HEK293 (cell line): ENCODE measurements around the gene CAMK2G.

ENCODE experiments used
- CTCF ChIA-PET: fragments of 350-600 bp; formaldehyde crosslinking; extraction: SDS; loops from one replicate; lab custom pipeline; 2021; ENCODE audit warnings: antibody characterized with exemption; lab: Yijun Ruan, JAX
- POLR2A ChIA-PET: fragments of 300-600 bp; formaldehyde crosslinking; extraction: SDS; loops from one replicate; lab custom pipeline; 2020; ENCODE audit warnings: antibody characterized with exemption, inconsistent platforms; lab: Yijun Ruan, JAX
- H3K27ac ChIP-seq: fragments of 200-500 bp; sonication (Bioruptor generic); 2 replicates; pipeline ENCODE4 v1.5.1; 2014; ENCODE audit warnings: low read depth, low read length, control low read depth, inconsistent platforms; ENCODE audit errors: extremely low read depth
- H3K36me3 ChIP-seq, 2 experiments: fragments of 200-500 bp in 1 of 2; sonication (Bioruptor generic) in 1 of 2; 1 replicate in 1 of 2; 2 replicates in 1 of 2; pipeline ENCODE4 v1.5.1; 2014 to 2017; ENCODE audit warnings: inconsistent platforms in 2 of 2, low read length in 2 of 2; ENCODE audit not compliant: control insufficient read depth in 2 of 2, insufficient read depth in 1 of 2
- H3K4me1 ChIP-seq: fragments of 200-500 bp; sonication (Bioruptor generic); 2 replicates; pipeline ENCODE4 v1.5.1; 2014; ENCODE audit warnings: mild to moderate bottlenecking, low read length, inconsistent platforms; ENCODE audit not compliant: control insufficient read depth, insufficient read depth
- H3K4me3 ChIP-seq: 2 replicates; pipeline ENCODE4 v1.5.1; 2011; ENCODE audit warnings: low read depth, mild to moderate bottlenecking, control low read depth, low read length, moderate library complexity
- H3K9me3 ChIP-seq: fragments of 200-500 bp; sonication (Bioruptor generic); 2 replicates; pipeline ENCODE4 v1.5.1; 2014; ENCODE audit warnings: low read depth, low read length, inconsistent platforms; ENCODE audit not compliant: control insufficient read depth, insufficient read depth
- BCL6B ChIP-seq: fragments of 450-650 bp; formaldehyde crosslinking; IDR thresholded peaks from 2 replicates; pipeline ENCODE4 v1.5.1; 2017; ENCODE audit warnings: missing biosample characterization, missing genetic modification characterization
- GLIS1 ChIP-seq: fragments of 450-650 bp; formaldehyde crosslinking; IDR thresholded peaks from 2 replicates; pipeline ENCODE4 v1.5.1; 2016; ENCODE audit warnings: missing biosample characterization, missing genetic modification characterization
- GLIS2 ChIP-seq: fragments of 450-650 bp; formaldehyde crosslinking; IDR thresholded peaks from 2 replicates; pipeline ENCODE4 v1.5.1; 2016; ENCODE audit warnings: missing biosample characterization, missing genetic modification characterization
- KLF9 ChIP-seq: fragments of 450-650 bp; formaldehyde crosslinking; IDR thresholded peaks from 2 replicates; pipeline ENCODE4 v1.5.1; 2016; ENCODE audit warnings: missing biosample characterization, missing genetic modification characterization, low read depth
- PATZ1 ChIP-seq: fragments of 450-650 bp; formaldehyde crosslinking; IDR thresholded peaks from 2 replicates; pipeline ENCODE4 v1.5.1; 2016; ENCODE audit warnings: missing biosample characterization, missing genetic modification characterization
- SP2 ChIP-seq: fragments of 450-650 bp; formaldehyde crosslinking; IDR thresholded peaks from 2 replicates; pipeline ENCODE4 v1.5.1; 2016; ENCODE audit warnings: missing biosample characterization, missing genetic modification characterization
- ZBTB20 ChIP-seq: fragments of 450-650 bp; formaldehyde crosslinking; IDR thresholded peaks from 2 replicates; pipeline ENCODE4 v1.5.1; 2016; ENCODE audit warnings: missing biosample characterization, missing genetic modification characterization
- ZBTB7A ChIP-seq: fragments of 450-650 bp; formaldehyde crosslinking; IDR thresholded peaks from 2 replicates; pipeline ENCODE4 v1.5.1; 2016; ENCODE audit warnings: low read depth, missing biosample characterization, missing genetic modification characterization
- ZFP3 ChIP-seq: fragments of 450-650 bp; formaldehyde crosslinking; IDR thresholded peaks from 2 replicates; pipeline ENCODE4 v1.5.1; 2016; ENCODE audit warnings: low read depth, missing biosample characterization, missing genetic modification characterization
- ZFP37 ChIP-seq: fragments of 450-650 bp; formaldehyde crosslinking; IDR thresholded peaks from 2 replicates; pipeline ENCODE4 v1.5.1; 2016; ENCODE audit warnings: missing biosample characterization, missing genetic modification characterization
- ZNF146 ChIP-seq: fragments of 450-650 bp; formaldehyde crosslinking; IDR thresholded peaks from 2 replicates; pipeline ENCODE4 v1.5.1; 2016; ENCODE audit warnings: missing biosample characterization, missing genetic modification characterization
- ZNF157 ChIP-seq: fragments of 450-650 bp; formaldehyde crosslinking; IDR thresholded peaks from 2 replicates; pipeline ENCODE4 v1.5.1; 2016; ENCODE audit warnings: missing biosample characterization, missing genetic modification characterization
- ZNF169 ChIP-seq: fragments of 450-650 bp; formaldehyde crosslinking; IDR thresholded peaks from 2 replicates; pipeline ENCODE4 v1.5.1; 2016; ENCODE audit warnings: missing biosample characterization, missing genetic modification characterization
- ZNF202 ChIP-seq: fragments of 450-650 bp; formaldehyde crosslinking; IDR thresholded peaks from 2 replicates; pipeline ENCODE4 v1.5.1; 2016; ENCODE audit warnings: missing biosample characterization, missing genetic modification characterization, borderline replicate concordance
- ZNF211 ChIP-seq: fragments of 450-650 bp; formaldehyde crosslinking; IDR thresholded peaks from 2 replicates; pipeline ENCODE4 v1.5.1; 2016; ENCODE audit warnings: low read depth, missing biosample characterization, missing genetic modification characterization
- ZNF223 ChIP-seq: fragments of 450-650 bp; formaldehyde crosslinking; IDR thresholded peaks from 2 replicates; pipeline ENCODE4 v1.5.1; 2016; ENCODE audit warnings: missing biosample characterization, missing genetic modification characterization
- ZNF24 ChIP-seq: fragments of 450-650 bp; formaldehyde crosslinking; IDR thresholded peaks from 2 replicates; pipeline ENCODE4 v1.5.1; 2016; ENCODE audit warnings: missing biosample characterization, missing genetic modification characterization
- ZNF292 ChIP-seq: fragments of 450-650 bp; formaldehyde crosslinking; IDR thresholded peaks from 2 replicates; pipeline ENCODE4 v1.5.1; 2016; ENCODE audit warnings: low read depth, missing biosample characterization, missing genetic modification characterization, borderline replicate concordance
- ZNF335 ChIP-seq: fragments of 450-650 bp; formaldehyde crosslinking; conservative IDR thresholded peaks from 2 replicates; pipeline ENCODE4 v1.5.1; 2016; ENCODE audit warnings: missing biosample characterization, missing genetic modification characterization
- ZNF354C ChIP-seq: fragments of 450-650 bp; formaldehyde crosslinking; IDR thresholded peaks from 2 replicates; pipeline ENCODE4 v1.5.1; 2016; ENCODE audit warnings: missing biosample characterization, missing genetic modification characterization, low read depth, borderline replicate concordance
- ZNF366 ChIP-seq: fragments of 450-650 bp; formaldehyde crosslinking; conservative IDR thresholded peaks from 2 replicates; pipeline ENCODE4 v1.5.1; 2016; ENCODE audit warnings: missing biosample characterization, missing genetic modification characterization
- ZNF513 ChIP-seq: fragments of 450-650 bp; IDR thresholded peaks from 2 replicates; pipeline ENCODE4 v1.5.1; 2018; ENCODE audit warnings: missing biosample characterization, missing genetic modification characterization
- ZNF692 ChIP-seq: fragments of 450-650 bp; formaldehyde crosslinking; IDR thresholded peaks from 2 replicates; pipeline ENCODE4 v1.5.1; 2016; ENCODE audit warnings: missing biosample characterization, missing genetic modification characterization
- ZNF768 ChIP-seq: fragments of 450-650 bp; formaldehyde crosslinking; IDR thresholded peaks from 2 replicates; pipeline ENCODE4 v1.5.1; 2018; ENCODE audit warnings: missing biosample characterization, mild to moderate bottlenecking, missing genetic modification characterization
- ZNF791 ChIP-seq: fragments of 450-650 bp; formaldehyde crosslinking; IDR thresholded peaks from 2 replicates; pipeline ENCODE4 v1.5.1; 2016; ENCODE audit warnings: missing biosample characterization, missing genetic modification characterization
- ZSCAN16 ChIP-seq: fragments of 450-650 bp; formaldehyde crosslinking; IDR thresholded peaks from 2 replicates; pipeline ENCODE4 v1.5.1; 2016; ENCODE audit warnings: missing biosample characterization, missing genetic modification characterization
- ZSCAN30 ChIP-seq: fragments of 450-650 bp; IDR thresholded peaks from 2 replicates; pipeline ENCODE4 v1.5.1; 2018; ENCODE audit warnings: missing biosample characterization, mild to moderate bottlenecking, missing genetic modification characterization, moderate library complexity
- ZXDB ChIP-seq: fragments of 450-650 bp; formaldehyde crosslinking; IDR thresholded peaks from 2 replicates; pipeline ENCODE4 v1.5.1; 2016; ENCODE audit warnings: missing biosample characterization, missing genetic modification characterization

CAMK2G gene

GRCh38 chr10:73813333-73813732 lies 61.0 kb downstream of the CAMK2G start (continued):
- TF ChIP-seq ZFP3 (no peak), ZNF366 (tag by site-specific recombination) (no peak), ZNF157 (tag by site-specific recombination) (no peak), ZNF223 (tag by site-specific recombination) (no peak), ZSCAN30 (tag by site-specific recombination) (no peak), ZNF202 (tag by site-specific recombination) (no peak), BCL6B (tag by site-specific recombination) (no peak), ZFP37 (tag by site-specific recombination) (no peak), ZNF354C (tag by site-specific recombination) (no peak)
- TF ChIP-seq, all 188 proteins: peak for 0

- no peaks in the 10 kb centered on the region for H3K4me1 ChIP-seq
- H3K4me3 ChIP-seq = no peak overlapping the region
- peaks cover 4 to 54% of the 10 kb centered on the region in 2 experiments; a peak in 2 of 3 replicates for H3K36me3 ChIP-seq
- H3K9me3 ChIP-seq = no peaks in the 10 kb centered on the region
- CTCF ChIA-PET = interaction anchor here (0.9 to 1.7 kb wide), 2 partner anchors 67 to 68 kb away, joined by 4 to 8 read pairs; no protein-coding TSS in a partner anchor
- TF ChIP-seq ZNF146 (tag by site-specific recombination) (no peak), ZNF24 (tag by site-specific recombination) (no peak), ZNF211 (tag by site-specific recombination) (no peak), ZXDB (tag by site-specific recombination) (no peak), KLF9 (tag by site-specific recombination) (no peak), ZSCAN16 (tag by site-specific recombination) (no peak)
- POLR2A ChIA-PET = no interaction called here
- no peak overlapping the region for H3K27ac ChIP-seq
These were observed 61.7 kb downstream of the CAMK2G start for GRCh38 chr10:73812657-73813056.

- Histone ChIP-seq H3K4me1 (no peaks in the 10 kb centered on the region), H3K4me3 (peak overlapping the region; percentile 78), H3K9me3 (no peaks in the 10 kb centered on the region), H3K27ac (peak overlapping the region; percentile 73), H3K36me3 (peaks cover 7 to 57% of the 10 kb centered on the region in 2 experiments; a peak in 2 of 3 replicates)
- CTCF ChIA-PET = interaction anchor here (0.6 kb wide), 2 partner anchors 457 to 1920 kb away, joined by 3 to 4 read pairs; no protein-coding TSS in a partner anchor
- POLR2A ChIA-PET = interaction anchor here (0.7 to 3.0 kb wide), 6 partner anchors 10 to 80 kb away, joined by 3 to 15 read pairs (median 4); partner anchors contain the start of genes CHCHD1 and ZSWIM8
- TF ChIP-seq ZBTB7A (tag by site-specific recombination) (peak; percentile 82; the same call in 1 of the 2 replicates), GLIS1 (peak; percentile 75), KLF9 (tag by site-specific recombination) (no peak), ZNF692 (no peak), ZNF768 (tag by site-specific recombination) (peak; percentile 96; the same call in 1 of the 2 replicates), ZNF335 (peak; percentile 87), ZNF292 (no peak), ZNF169 (no peak), ZNF791 (tag by site-specific recombination) (no peak), ZBTB20 (tag by site-specific recombination) (peak; percentile 94), ZNF513 (tag by site-specific recombination) (no peak), GLIS2 (tag by site-specific recombination) (peak; percentile 92), PATZ1 (peak; percentile 61), SP2 (tag by site-specific recombination) (peak; percentile 67)
These were observed 63.5 kb downstream of the CAMK2G start for GRCh38 chr10:73810735-73811465.
